Endothelial cell of umbilical vein (primary cell): ENCODE data around the gene PSMB8. TPM values are rescaled to one million over a fixed set of nuclear protein-coding genes. Genes with fewer than 3 reads are reported as not detected.
"Not testable (repeated sequence)": the region's sequence is repeated elsewhere in the genome, so short reads cannot be mapped to it uniquely, and the experiment has no call there.

Experiments used
- BruUV-seq: library from RNA; stranded (reverse); fragments of 400-500 nt; replicated peaks from 2 replicates; lab custom pipeline; 2021; lab: Mats Ljungman, UMichigan
- CTCF ChIA-PET: fragments of 300-600, 350-600 bp; sonication (Branson Sonifier 250); formaldehyde crosslinking; loops from one replicate; lab custom pipeline; 2021; ENCODE audit warnings: antibody characterized with exemption, inconsistent platforms; lab: Charles Lee
- POLR2A ChIA-PET: fragments of 300-600, 350-600 bp; sonication (Branson Sonifier 250); formaldehyde crosslinking; loops from one replicate; lab custom pipeline; 2021; ENCODE audit warnings: antibody characterized with exemption, inconsistent platforms; lab: Charles Lee
- DNase-seq: peaks from one replicate; pipeline ENCODE4 v3.0.0-alpha.2; 2011; ENCODE audit warnings: low read depth, low spot score
- FAIRE-seq: peaks from 2 replicates; lab custom pipeline; 2011; peaks lifted over from hg19 to GRCh38; lab: Jason Lieb, UNC
- H2AFZ ChIP-seq: 2 replicates; pipeline ENCODE4 v1.6.0; 2012; ENCODE audit warnings: low read depth, low read length, control low read depth, inconsistent platforms
- H3K27ac ChIP-seq: 2 replicates; pipeline ENCODE4 v1.5.1; 2011; ENCODE audit warnings: low read depth, mild to moderate bottlenecking, control low read depth, low read length, moderate library complexity; ENCODE audit not compliant: insufficient read depth
- H3K27me3 ChIP-seq, 2 experiments: 2 replicates each; pipeline versions ENCODE4 v1.6.0 to v1.6.1; 2011; ENCODE audit warnings: low read length in 2 of 2, mixed read lengths in 1 of 2; ENCODE audit not compliant: control insufficient read depth in 2 of 2, insufficient read depth in 2 of 2
- H3K36me3 ChIP-seq, 2 experiments: 2 replicates in 1 of 2; 3 replicates in 1 of 2; pipeline ENCODE4 v1.5.1; 2011; ENCODE audit warnings: low read length in 2 of 2, mild to moderate bottlenecking in 1 of 2, moderate library complexity in 1 of 2; ENCODE audit not compliant: control insufficient read depth in 2 of 2, insufficient read depth in 2 of 2; ENCODE audit errors: extremely low read depth in 1 of 2
- H3K4me1 ChIP-seq: 3 replicates; pipeline ENCODE4 v1.5.1; 2011; ENCODE audit warnings: mild to moderate bottlenecking, low read length; ENCODE audit not compliant: control insufficient read depth, insufficient read depth; ENCODE audit errors: extremely low read depth
- H3K4me2 ChIP-seq: 2 replicates; pipeline ENCODE4 v1.6.1; 2011; ENCODE audit warnings: low read length, control low read depth, mixed read lengths; ENCODE audit not compliant: insufficient read depth
- H3K4me3 ChIP-seq, 3 experiments: fragments of 200-600 bp in 1 of 3; sonication (generic), shearing (Covaris generic) in 1 of 3; replicated peaks in 1 of 3; 2 replicates each; pipeline ENCODE4 v1.5.1; 2011 to 2016; ENCODE audit warnings: control low read depth in 3 of 3, low read length in 3 of 3, mild to moderate bottlenecking in 2 of 3, inconsistent platforms in 1 of 3, low read depth in 1 of 3, moderate library complexity in 1 of 3; ENCODE audit not compliant: insufficient read depth in 1 of 3
- H3K79me2 ChIP-seq: 2 replicates; pipeline ENCODE4 v1.6.0; 2012; ENCODE audit warnings: low read length, inconsistent platforms; ENCODE audit not compliant: control insufficient read depth, insufficient read depth
- H3K9ac ChIP-seq: replicated peaks from 2 replicates; pipeline ENCODE3; 2011; ENCODE audit warnings: low read length, control low read depth; ENCODE audit not compliant: insufficient read depth; ENCODE audit errors: extremely low read depth
- H3K9me1 ChIP-seq: replicated peaks from 3 replicates; pipeline ENCODE4 v1.6.0; 2011; ENCODE audit warnings: mild to moderate bottlenecking, low read length; ENCODE audit not compliant: control insufficient read depth, insufficient read depth; ENCODE audit errors: extremely low read depth
- H3K9me3 ChIP-seq: replicated peaks from 2 replicates; pipeline ENCODE4 v1.5.1; 2012; ENCODE audit warnings: low read length, inconsistent platforms; ENCODE audit not compliant: control insufficient read depth, insufficient read depth
- H4K20me1 ChIP-seq: replicated peaks from 2 replicates; pipeline ENCODE3; 2011; ENCODE audit warnings: mild to moderate bottlenecking, low read length; ENCODE audit not compliant: control insufficient read depth, insufficient read depth; ENCODE audit errors: extremely low read depth
- EZH2 ChIP-seq: IDR thresholded peaks from 2 replicates; pipeline ENCODE4 v1.6.1; 2012; ENCODE audit warnings: borderline replicate concordance, low read depth, mild to moderate bottlenecking, moderate library complexity, low read length, inconsistent platforms; ENCODE audit not compliant: severe bottlenecking
- FOS ChIP-seq: IDR thresholded peaks from 2 replicates; pipeline ENCODE4 v1.6.1; 2011; ENCODE audit warnings: mild to moderate bottlenecking, low read length, moderate library complexity, borderline replicate concordance; ENCODE audit not compliant: insufficient read depth
- GATA2 ChIP-seq: IDR thresholded peaks from 2 replicates; pipeline ENCODE4 v1.7.0; 2011; ENCODE audit warnings: low read depth, mild to moderate bottlenecking, moderate library complexity, mixed read lengths, low read length; ENCODE audit not compliant: insufficient read length, insufficient read depth
- JUN ChIP-seq: IDR thresholded peaks from 2 replicates; pipeline ENCODE4 v1.6.1; 2011; ENCODE audit warnings: borderline replicate concordance, low read depth; ENCODE audit not compliant: insufficient read length, insufficient read depth
- MYC ChIP-seq: IDR thresholded peaks from one replicate; pipeline ENCODE4 v1.6.1; 2011; ENCODE audit warnings: mild to moderate bottlenecking, low read depth, low read length
- POLR2A ChIP-seq: IDR thresholded peaks from 2 replicates; pipeline ENCODE4 v1.6.1; 2012; ENCODE audit warnings: low read depth, mild to moderate bottlenecking, control low read depth, low read length
- POLR2AphosphoS5 ChIP-seq: IDR thresholded peaks from 2 replicates; pipeline ENCODE4 v1.6.1; 2012; ENCODE audit warnings: low read depth, mild to moderate bottlenecking, control low read depth, low read length, moderate library complexity; ENCODE audit not compliant: insufficient read depth
- dilution Hi-C: fragments of 300-500 bp; cut with MboI; formaldehyde crosslinking; loops from one replicate; pipeline ENCODE4 v1.15.0; 2019; ENCODE audit warnings: low sequenced_read_pairs; ENCODE audit not compliant: extremely low pct_ligation_motif_present
- intact Hi-C: fragments of 100-400 bp; cut with micrococcal nuclease; formaldehyde crosslinking; loops from one replicate; pipeline ENCODE4 v1.10.0; 2022
- polyA plus RNA-seq, 4 experiments: library from polyadenylated mRNA; depleted of rRNA in 3 of 4; stranded (reverse) in 3 of 4; unstranded in 1 of 4; fragments of >200 nt; gene quantifications; 2 replicates each; pipeline versions ENCODE4 v1.2.1 to v1.2.3, GENCODE V29; 2011 to 2012; ENCODE audit warnings: missing spikeins in 1 of 4
- total RNA-seq: library from RNA; stranded (reverse); gene quantifications from 2 replicates; pipeline ENCODE4 v1.2.3, GENCODE V29; 2021
- TF ChIP-seq, protein P1 (sequence below), 2 donors: IDR thresholded peaks; 1 replicate in 1 of 2; 2 replicates in 1 of 2; pipeline ENCODE4 v1.5.1; 2011; ENCODE audit warnings: low read length in 2 of 2, mild to moderate bottlenecking in 2 of 2, moderate library complexity in 2 of 2, control low read depth in 1 of 2, inconsistent platforms in 1 of 2, low read depth in 1 of 2; ENCODE audit not compliant: insufficient read depth in 1 of 2; ENCODE audit errors: extremely low read depth in 1 of 2
- TF ChIP-seq, protein P2 (sequence below): IDR thresholded peaks from 2 replicates; pipeline ENCODE4 v1.6.1; 2011; ENCODE audit not compliant: insufficient read depth, insufficient read length

Gene PSMB8
- total and polyA plus RNA-seq, 2 donors (not counting 3 experiments of a cell fraction or from before 2014, with no cell fraction given) = 40.1 to 49.4 TPM

DNA sequence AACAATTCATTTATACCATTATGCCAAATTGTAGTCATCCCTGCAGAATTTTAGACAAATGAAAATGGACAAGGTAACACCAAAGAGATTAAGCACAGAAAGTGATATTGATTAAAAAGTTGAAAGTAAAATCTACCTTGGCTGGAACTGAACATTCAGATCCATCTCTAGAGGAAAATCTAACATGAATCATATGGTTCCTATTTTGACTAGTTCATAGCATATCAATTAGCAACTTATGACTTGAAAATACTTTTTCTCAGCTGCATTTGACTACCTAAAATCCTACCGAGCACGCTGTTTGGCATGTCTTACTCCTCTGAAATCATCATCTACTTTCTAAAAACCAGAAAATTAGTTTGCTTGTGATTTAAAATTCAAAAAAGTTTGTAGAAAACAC, 32.8 kb upstream of the PSMB8 start:
- dilution Hi-C loops = no loop called here

DNA sequence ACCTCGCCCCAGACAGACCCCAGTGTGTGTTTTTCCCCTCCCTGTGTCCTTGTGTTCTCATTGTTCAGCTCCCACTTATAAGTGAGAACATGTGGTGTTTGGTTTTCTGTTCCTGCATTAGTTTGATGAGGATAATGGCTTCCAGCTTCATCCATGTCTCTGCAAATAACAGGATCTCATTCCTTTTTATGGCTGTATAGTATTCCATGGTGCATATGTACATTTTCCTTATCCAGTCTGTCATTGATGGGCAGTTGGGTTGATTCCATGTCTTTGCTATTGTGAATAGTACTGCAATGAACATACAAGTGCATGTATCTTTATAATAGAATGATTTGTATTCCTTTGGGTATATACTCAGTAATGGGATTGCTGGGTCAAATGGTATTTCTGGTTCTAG, 30.1 kb upstream of the PSMB8 start:
- FAIRE-seq, POLR2A ChIA-PET: not testable (repeated sequence)
- CTCF ChIA-PET = interaction anchor here (0.9 to 2.0 kb wide), 4 partner anchors 35 to 111 kb away, joined by 3 to 8 read pairs (median 6); partner anchors contain the start of gene TAP2

More for the DNA sequence above, 32.8 kb upstream of the PSMB8 start:
- H3K4me3 ChIP-seq = no peak overlapping the region
- H3K9ac ChIP-seq = no peak overlapping the region
- POLR2A ChIA-PET = no interaction called here
- H3K9me3 ChIP-seq = no peaks in the 10 kb centered on the region
- no peak overlapping the region for H3K4me2 ChIP-seq
- H3K79me2 ChIP-seq = no peaks in the 10 kb centered on the region
- CTCF ChIA-PET = interaction anchor here (0.9 to 4.7 kb wide), 6 partner anchors 8 to 108 kb away, joined by 3 to 40 read pairs (median 6); partner anchors contain the start of gene TAP2
- TF ChIP-seq MYC = no peak
- TF ChIP-seq, protein P1, sequence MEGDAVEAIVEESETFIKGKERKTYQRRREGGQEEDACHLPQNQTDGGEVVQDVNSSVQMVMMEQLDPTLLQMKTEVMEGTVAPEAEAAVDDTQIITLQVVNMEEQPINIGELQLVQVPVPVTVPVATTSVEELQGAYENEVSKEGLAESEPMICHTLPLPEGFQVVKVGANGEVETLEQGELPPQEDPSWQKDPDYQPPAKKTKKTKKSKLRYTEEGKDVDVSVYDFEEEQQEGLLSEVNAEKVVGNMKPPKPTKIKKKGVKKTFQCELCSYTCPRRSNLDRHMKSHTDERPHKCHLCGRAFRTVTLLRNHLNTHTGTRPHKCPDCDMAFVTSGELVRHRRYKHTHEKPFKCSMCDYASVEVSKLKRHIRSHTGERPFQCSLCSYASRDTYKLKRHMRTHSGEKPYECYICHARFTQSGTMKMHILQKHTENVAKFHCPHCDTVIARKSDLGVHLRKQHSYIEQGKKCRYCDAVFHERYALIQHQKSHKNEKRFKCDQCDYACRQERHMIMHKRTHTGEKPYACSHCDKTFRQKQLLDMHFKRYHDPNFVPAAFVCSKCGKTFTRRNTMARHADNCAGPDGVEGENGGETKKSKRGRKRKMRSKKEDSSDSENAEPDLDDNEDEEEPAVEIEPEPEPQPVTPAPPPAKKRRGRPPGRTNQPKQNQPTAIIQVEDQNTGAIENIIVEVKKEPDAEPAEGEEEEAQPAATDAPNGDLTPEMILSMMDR (IDR thresholded peaks at IDR 0.05; ENCODE audit: extremely low read depth in 1 of 2, insufficient read depth in 1 of 2, low read depth in 1 of 2, low read length in 2 of 2) = no peak
- TF ChIP-seq JUN = no peak
- no peak for TF ChIP-seq FOS
- TF ChIP-seq, protein P2, sequence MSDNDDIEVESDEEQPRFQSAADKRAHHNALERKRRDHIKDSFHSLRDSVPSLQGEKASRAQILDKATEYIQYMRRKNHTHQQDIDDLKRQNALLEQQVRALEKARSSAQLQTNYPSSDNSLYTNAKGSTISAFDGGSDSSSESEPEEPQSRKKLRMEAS = no peak
- no peak for TF ChIP-seq GATA2
- TF ChIP-seq POLR2A = no peak
- TF ChIP-seq EZH2 = no peak
- no peak for TF ChIP-seq POLR2AphosphoS5
- no peak for DNase-seq
- no peaks in the 10 kb centered on the region for H3K4me1 ChIP-seq
- no peaks in the 10 kb centered on the region for H4K20me1 ChIP-seq
- H3K27ac ChIP-seq = no peak overlapping the region
- no TSS peak for BruUV-seq
- H2AFZ ChIP-seq = no peak overlapping the region
- H3K9me1 ChIP-seq = no peaks in the 10 kb centered on the region
- intact Hi-C loops = no loop called here
- no peak for FAIRE-seq
- H3K27me3 ChIP-seq = peaks cover 30 to 60% of the 10 kb centered on the region in 2 experiments
- no peaks in the 10 kb centered on the region for H3K36me3 ChIP-seq

More for the DNA sequence above, 30.1 kb upstream of the PSMB8 start:
- H2AFZ ChIP-seq, intact Hi-C loops, dilution Hi-C loops, H3K9me1 ChIP-seq, DNase-seq, H3K79me2 ChIP-seq, H3K4me1 ChIP-seq, H4K20me1 ChIP-seq, H3K4me2 ChIP-seq, H3K27ac ChIP-seq, H3K4me3 ChIP-seq, BruUV-seq, H3K9me3 ChIP-seq, H3K36me3 ChIP-seq, H3K9ac ChIP-seq: not testable (repeated sequence)
- peaks cover 19 to 64% of the 10 kb centered on the region in 2 experiments for H3K27me3 ChIP-seq
